AG04449 (cell line): ENCODE data around the gene HYI.

Source experiments
- CTCF ChIA-PET: fragments of 350-600 bp; formaldehyde crosslinking; extraction: SDS; loops from one replicate; lab custom pipeline; 2021; ENCODE audit warnings: antibody characterized with exemption; lab: Yijun Ruan, JAX
- POLR2A ChIA-PET: fragments of 400-600, 350-600 bp; formaldehyde crosslinking; extraction: SDS; loops from one replicate; lab custom pipeline; 2020; ENCODE audit warnings: antibody characterized with exemption, inconsistent platforms; lab: Yijun Ruan, JAX
- DNase-seq: peaks from one replicate; pipeline ENCODE4 v3.0.0-alpha.2; 2010; ENCODE audit warnings: low read depth, low spot score
- H3K4me3 ChIP-seq: 2 replicates; pipeline ENCODE4 v1.5.1; 2011; ENCODE audit warnings: low read depth, mild to moderate bottlenecking, control low read depth, low read length
- TF ChIP-seq, protein P1 (sequence below): IDR thresholded peaks from one replicate; pipeline ENCODE4 v1.5.1; 2011; ENCODE audit warnings: mild to moderate bottlenecking, moderate library complexity, low read length, control low read depth, inconsistent platforms; ENCODE audit not compliant: insufficient read depth; ENCODE audit errors: missing control alignments

The HYI gene

DNA sequence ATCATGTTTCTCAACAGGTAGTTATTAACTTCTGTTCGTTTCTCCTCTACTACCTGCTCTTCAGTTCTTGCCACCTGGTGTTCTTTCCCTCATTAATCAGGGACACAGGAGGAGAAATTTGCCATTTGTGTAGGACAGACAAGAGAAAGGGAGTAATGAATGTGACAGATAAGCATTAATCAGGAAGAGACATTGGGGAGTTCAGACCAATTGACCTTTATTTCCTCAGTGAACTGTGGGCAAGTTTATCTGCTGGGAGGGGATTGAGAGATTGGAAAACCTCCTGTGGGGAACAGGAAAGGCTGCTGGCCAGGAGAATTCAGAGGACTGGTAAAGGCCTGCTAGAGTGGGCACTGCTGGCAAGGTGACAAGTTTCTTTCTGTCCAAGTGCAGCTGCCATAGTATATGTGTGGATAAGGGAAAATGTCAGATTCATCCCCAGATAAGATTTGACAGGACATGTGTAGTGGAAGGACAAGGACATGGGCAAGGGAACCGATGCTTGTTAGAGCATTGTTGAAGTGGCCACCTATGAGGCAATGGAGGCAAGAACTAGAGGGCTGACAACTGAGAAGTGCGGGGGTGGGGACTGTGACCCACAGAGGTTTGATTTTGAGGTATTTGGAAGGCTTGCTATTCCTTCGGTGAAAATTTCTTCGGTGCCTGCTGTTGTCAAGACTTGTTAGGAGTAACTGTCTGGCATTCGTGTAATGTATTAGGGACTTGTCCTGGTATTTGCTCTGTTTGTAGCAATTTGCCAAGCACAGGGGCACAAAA lies 51.5 kb downstream of the HYI start:
- DNase-seq = no peak
- TF ChIP-seq, protein P1, sequence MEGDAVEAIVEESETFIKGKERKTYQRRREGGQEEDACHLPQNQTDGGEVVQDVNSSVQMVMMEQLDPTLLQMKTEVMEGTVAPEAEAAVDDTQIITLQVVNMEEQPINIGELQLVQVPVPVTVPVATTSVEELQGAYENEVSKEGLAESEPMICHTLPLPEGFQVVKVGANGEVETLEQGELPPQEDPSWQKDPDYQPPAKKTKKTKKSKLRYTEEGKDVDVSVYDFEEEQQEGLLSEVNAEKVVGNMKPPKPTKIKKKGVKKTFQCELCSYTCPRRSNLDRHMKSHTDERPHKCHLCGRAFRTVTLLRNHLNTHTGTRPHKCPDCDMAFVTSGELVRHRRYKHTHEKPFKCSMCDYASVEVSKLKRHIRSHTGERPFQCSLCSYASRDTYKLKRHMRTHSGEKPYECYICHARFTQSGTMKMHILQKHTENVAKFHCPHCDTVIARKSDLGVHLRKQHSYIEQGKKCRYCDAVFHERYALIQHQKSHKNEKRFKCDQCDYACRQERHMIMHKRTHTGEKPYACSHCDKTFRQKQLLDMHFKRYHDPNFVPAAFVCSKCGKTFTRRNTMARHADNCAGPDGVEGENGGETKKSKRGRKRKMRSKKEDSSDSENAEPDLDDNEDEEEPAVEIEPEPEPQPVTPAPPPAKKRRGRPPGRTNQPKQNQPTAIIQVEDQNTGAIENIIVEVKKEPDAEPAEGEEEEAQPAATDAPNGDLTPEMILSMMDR = no peak
- ChIA-PET CTCF (interaction anchor here (4.7 kb wide), 1 partner anchor 12 kb away, joined by 28 read pairs; no protein-coding TSS in a partner anchor), POLR2A (no interaction called here)
- no peak overlapping the region for H3K4me3 ChIP-seq
